GM12891 (cell line): Measurements from ENCODE around the gene TP53BP2.

ENCODE experiments used
- POLR2A ChIP-seq: IDR thresholded peaks from 2 replicates; pipeline ENCODE4 v1.6.1; 2011; ENCODE audit warnings: low read depth, low read length, control low read depth
- POLR2AphosphoS5 ChIP-seq: IDR thresholded peaks from 2 replicates; pipeline ENCODE4 v1.6.1; 2011; ENCODE audit warnings: low read depth, low read length, control low read depth
- POU2F2 ChIP-seq: IDR thresholded peaks from 2 replicates; pipeline ENCODE4 v1.6.1; 2011; ENCODE audit warnings: low read depth, mild to moderate bottlenecking, control low read depth, low read length, moderate library complexity

DNA sequence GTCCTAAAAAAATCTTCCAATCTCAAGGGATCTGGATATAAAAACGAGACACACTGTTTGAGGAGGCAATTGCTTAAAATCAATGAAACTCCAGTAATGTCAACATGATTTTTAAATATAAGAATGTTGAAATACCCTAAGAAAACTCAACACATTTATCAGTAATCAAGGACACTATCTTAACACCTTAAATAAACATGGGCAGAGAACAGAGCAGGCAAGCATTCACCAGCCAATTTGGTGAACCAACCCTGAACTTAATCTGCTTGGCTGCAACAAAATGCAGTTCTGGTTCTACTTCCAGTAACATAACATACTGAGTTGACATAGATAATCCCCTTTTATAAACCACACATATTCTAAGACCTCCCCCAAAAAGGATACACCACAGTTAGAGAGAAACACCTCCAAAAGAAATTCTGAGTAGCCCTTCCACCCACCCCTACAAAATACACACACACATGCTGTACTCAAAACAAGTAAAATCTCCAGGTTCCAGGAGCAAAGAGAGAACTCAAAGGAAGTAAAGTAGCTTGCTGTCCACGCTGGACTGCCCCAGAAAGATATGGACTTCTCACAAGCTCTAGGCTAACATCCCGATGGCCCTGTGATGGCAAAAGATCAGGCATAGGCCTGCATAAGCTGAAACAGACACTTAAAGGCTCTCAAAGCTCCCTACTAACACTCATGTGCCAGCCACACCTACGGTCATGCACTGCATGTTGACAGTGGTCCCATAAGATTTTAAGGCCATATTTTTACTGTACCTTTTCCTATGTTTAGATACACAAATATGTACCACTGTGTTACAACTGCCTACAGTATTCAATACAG lies 30.5 kb downstream of the TP53BP2 start:
- TF ChIP-seq POLR2AphosphoS5, result no peak
- TF ChIP-seq POLR2A, result no peak
- TF ChIP-seq POU2F2, result no peak
